HEK293 (cell line): ENCODE measurements around the gene AK5.

Experiments used
- CTCF ChIA-PET: fragments of 350-600 bp; formaldehyde crosslinking; extraction: SDS; loops from one replicate; lab custom pipeline; 2021; ENCODE audit warnings: antibody characterized with exemption; lab: Yijun Ruan, JAX
- POLR2A ChIA-PET: fragments of 300-600 bp; formaldehyde crosslinking; extraction: SDS; loops from one replicate; lab custom pipeline; 2020; ENCODE audit warnings: antibody characterized with exemption, inconsistent platforms; lab: Yijun Ruan, JAX
- H3K27ac ChIP-seq: fragments of 200-500 bp; sonication (Bioruptor generic); 2 replicates; pipeline ENCODE4 v1.5.1; 2014; ENCODE audit warnings: low read depth, low read length, control low read depth, inconsistent platforms; ENCODE audit errors: extremely low read depth
- H3K36me3 ChIP-seq, 2 experiments: fragments of 200-500 bp in 1 of 2; sonication (Bioruptor generic) in 1 of 2; 1 replicate in 1 of 2; 2 replicates in 1 of 2; pipeline ENCODE4 v1.5.1; 2014 to 2017; ENCODE audit warnings: inconsistent platforms in 2 of 2, low read length in 2 of 2; ENCODE audit not compliant: control insufficient read depth in 2 of 2, insufficient read depth in 1 of 2
- H3K4me1 ChIP-seq: fragments of 200-500 bp; sonication (Bioruptor generic); 2 replicates; pipeline ENCODE4 v1.5.1; 2014; ENCODE audit warnings: mild to moderate bottlenecking, low read length, inconsistent platforms; ENCODE audit not compliant: control insufficient read depth, insufficient read depth
- H3K4me3 ChIP-seq: 2 replicates; pipeline ENCODE4 v1.5.1; 2011; ENCODE audit warnings: low read depth, mild to moderate bottlenecking, control low read depth, low read length, moderate library complexity
- H3K9me3 ChIP-seq: fragments of 200-500 bp; sonication (Bioruptor generic); 2 replicates; pipeline ENCODE4 v1.5.1; 2014; ENCODE audit warnings: low read depth, low read length, inconsistent platforms; ENCODE audit not compliant: control insufficient read depth, insufficient read depth
- GLI2 ChIP-seq: fragments of 450-650 bp; formaldehyde crosslinking; IDR thresholded peaks from 2 replicates; pipeline ENCODE4; 2017; ENCODE audit warnings: missing biosample characterization, missing genetic modification characterization, low read depth, borderline replicate concordance
- GLI4 ChIP-seq: fragments of 450-650 bp; formaldehyde crosslinking; IDR thresholded peaks from 2 replicates; pipeline ENCODE4 v1.5.1; 2016; ENCODE audit warnings: missing biosample characterization, missing genetic modification characterization
- GLIS2 ChIP-seq: fragments of 450-650 bp; formaldehyde crosslinking; IDR thresholded peaks from 2 replicates; pipeline ENCODE4 v1.5.1; 2016; ENCODE audit warnings: missing biosample characterization, missing genetic modification characterization
- PRDM1 ChIP-seq: fragments of 450-650 bp; formaldehyde crosslinking; IDR thresholded peaks from 2 replicates; pipeline ENCODE4; 2016; ENCODE audit warnings: missing biosample characterization, missing genetic modification characterization
- REPIN1 ChIP-seq: fragments of 450-650 bp; formaldehyde crosslinking; IDR thresholded peaks from 2 replicates; pipeline ENCODE4 v1.5.1; 2017; ENCODE audit warnings: missing biosample characterization, missing genetic modification characterization, low read depth
- ZIC2 ChIP-seq: fragments of 450-650 bp; formaldehyde crosslinking; IDR thresholded peaks from 2 replicates; pipeline ENCODE4 v1.5.1; 2016; ENCODE audit warnings: missing biosample characterization, missing genetic modification characterization
- ZNF112 ChIP-seq: fragments of 450-650 bp; formaldehyde crosslinking; IDR thresholded peaks from 2 replicates; pipeline ENCODE4 v1.5.0; 2017; ENCODE audit warnings: missing biosample characterization, missing genetic modification characterization
- ZNF114 ChIP-seq: fragments of 450-650 bp; formaldehyde crosslinking; IDR thresholded peaks from 2 replicates; pipeline ENCODE4 v1.5.0; 2017; ENCODE audit warnings: missing biosample characterization, missing genetic modification characterization
- ZNF121 ChIP-seq: fragments of 450-650 bp; formaldehyde crosslinking; IDR thresholded peaks from 2 replicates; pipeline ENCODE4 v1.5.1; 2016; ENCODE audit warnings: missing biosample characterization, missing genetic modification characterization
- ZNF221 ChIP-seq: fragments of 450-650 bp; formaldehyde crosslinking; IDR thresholded peaks from 2 replicates; pipeline ENCODE4 v1.5.1; 2017; ENCODE audit warnings: missing biosample characterization, missing genetic modification characterization, borderline replicate concordance
- ZNF23 ChIP-seq: fragments of 450-650 bp; formaldehyde crosslinking; IDR thresholded peaks from 2 replicates; pipeline ENCODE4 v1.5.1; 2016; ENCODE audit warnings: missing biosample characterization, missing genetic modification characterization, borderline replicate concordance
- ZNF26 ChIP-seq: fragments of 450-650 bp; formaldehyde crosslinking; IDR thresholded peaks from 2 replicates; pipeline ENCODE4 v1.5.1; 2016; ENCODE audit warnings: missing biosample characterization, missing genetic modification characterization
- ZNF366 ChIP-seq: fragments of 450-650 bp; formaldehyde crosslinking; conservative IDR thresholded peaks from 2 replicates; pipeline ENCODE4 v1.5.1; 2016; ENCODE audit warnings: missing biosample characterization, missing genetic modification characterization
- ZNF416 ChIP-seq: fragments of 450-650 bp; formaldehyde crosslinking; IDR thresholded peaks from 2 replicates; pipeline ENCODE4 v1.5.1; 2016; ENCODE audit warnings: missing biosample characterization, missing genetic modification characterization
- ZNF423 ChIP-seq: fragments of 450-650 bp; formaldehyde crosslinking; IDR thresholded peaks from 2 replicates; pipeline ENCODE4 v1.5.1; 2016; ENCODE audit warnings: missing biosample characterization, missing genetic modification characterization
- ZNF560 ChIP-seq: fragments of 450-650 bp; formaldehyde crosslinking; IDR thresholded peaks from 2 replicates; pipeline ENCODE4 v1.5.1; 2017; ENCODE audit warnings: missing biosample characterization, missing genetic modification characterization, borderline replicate concordance
- ZNF561 ChIP-seq: fragments of 450-650 bp; IDR thresholded peaks from 2 replicates; pipeline ENCODE4 v1.5.1; 2018; ENCODE audit warnings: missing biosample characterization, missing genetic modification characterization, borderline replicate concordance
- ZNF585B ChIP-seq: fragments of 450-650 bp; formaldehyde crosslinking; IDR thresholded peaks from 2 replicates; pipeline ENCODE4 v1.5.1; 2016; ENCODE audit warnings: missing biosample characterization, missing genetic modification characterization
- ZNF621 ChIP-seq: fragments of 450-650 bp; formaldehyde crosslinking; IDR thresholded peaks from 2 replicates; pipeline ENCODE4 v1.5.1; 2017; ENCODE audit warnings: missing biosample characterization, missing genetic modification characterization
- ZNF629 ChIP-seq: fragments of 450-650 bp; formaldehyde crosslinking; IDR thresholded peaks from 2 replicates; pipeline ENCODE4 v1.5.1; 2017; ENCODE audit warnings: missing biosample characterization, missing genetic modification characterization
- ZNF704 ChIP-seq: fragments of 450-650 bp; formaldehyde crosslinking; IDR thresholded peaks from 2 replicates; pipeline ENCODE4 v1.5.1; 2016; ENCODE audit warnings: missing biosample characterization, missing genetic modification characterization
- ZNF768 ChIP-seq: fragments of 450-650 bp; formaldehyde crosslinking; IDR thresholded peaks from 2 replicates; pipeline ENCODE4 v1.5.1; 2018; ENCODE audit warnings: missing biosample characterization, mild to moderate bottlenecking, missing genetic modification characterization
- ZNF791 ChIP-seq: fragments of 450-650 bp; formaldehyde crosslinking; IDR thresholded peaks from 2 replicates; pipeline ENCODE4 v1.5.1; 2016; ENCODE audit warnings: missing biosample characterization, missing genetic modification characterization
- ZSCAN4 ChIP-seq: fragments of 450-650 bp; formaldehyde crosslinking; IDR thresholded peaks from 2 replicates; pipeline ENCODE4 v1.5.1; 2017; ENCODE audit warnings: missing biosample characterization, missing genetic modification characterization
- ZXDB ChIP-seq: fragments of 450-650 bp; formaldehyde crosslinking; IDR thresholded peaks from 2 replicates; pipeline ENCODE4 v1.5.1; 2016; ENCODE audit warnings: missing biosample characterization, missing genetic modification characterization

The AK5 gene

GRCh38 chr1:77383236-77383635 is 101.4 kb downstream of the AK5 start (continued):
- no peak for TF ChIP-seq PRDM1

- H3K4me1 ChIP-seq = no peaks in the 10 kb centered on the region
- H3K4me3 ChIP-seq = no peak overlapping the region
- TF ChIP-seq ZNF561 (tag by site-specific recombination) (no peak), ZNF791 (tag by site-specific recombination) (no peak), ZIC2 (tag by site-specific recombination) (no peak), GLI2 (tag by site-specific recombination) (no peak), ZNF221 (tag by site-specific recombination) (no peak), ZNF585B (tag by site-specific recombination) (no peak), ZNF112 (tag by site-specific recombination) (no peak), ZNF416 (tag by site-specific recombination) (no peak)
- ChIA-PET POLR2A (no interaction called here), CTCF (no interaction called here)
- no peaks in the 10 kb centered on the region for H3K36me3 ChIP-seq
- H3K9me3 ChIP-seq = no peaks in the 10 kb centered on the region
- H3K27ac ChIP-seq = no peak overlapping the region
These were observed 103.7 kb downstream of the AK5 start for GRCh38 chr1:77385551-77385950.

GRCh38 chr1:77386276-77386675 is 104.5 kb downstream of the AK5 start:
- Histone ChIP-seq H3K27ac (no peak overlapping the region), H3K4me1 (no peaks in the 10 kb centered on the region), H3K36me3 (no peaks in the 10 kb centered on the region), H3K9me3 (no peaks in the 10 kb centered on the region), H3K4me3 (no peak overlapping the region)
- TF ChIP-seq ZNF629 (tag by site-specific recombination) = no peak
- TF ChIP-seq REPIN1 = no peak
- no peak for TF ChIP-seq ZNF23
- no peak for TF ChIP-seq ZNF423 (tag by site-specific recombination)
- TF ChIP-seq ZNF560 (tag by site-specific recombination) = no peak
- no peak for TF ChIP-seq ZSCAN4 (tag by site-specific recombination)
- no peak for TF ChIP-seq ZNF26 (tag by site-specific recombination)
- TF ChIP-seq ZNF621 (tag by site-specific recombination) = no peak
- TF ChIP-seq ZNF704 = no peak
- no peak for TF ChIP-seq GLI4 (tag by site-specific recombination)
- no peak for TF ChIP-seq ZNF121
- no peak for TF ChIP-seq ZXDB (tag by site-specific recombination)
- TF ChIP-seq ZNF366 (tag by site-specific recombination) = no peak
- TF ChIP-seq GLIS2 = no peak
- no peak for TF ChIP-seq ZNF768
- TF ChIP-seq ZNF114 = no peak
- CTCF ChIA-PET = no interaction called here
- POLR2A ChIA-PET = no interaction called here
